PC-9 (cell line): ENCODE results near the gene ZNF154. TPM values are rescaled to one million over a fixed set of nuclear protein-coding genes. Genes with fewer than 3 reads are reported as not detected.

Experiments
- BruUV-seq: library from RNA; stranded (reverse); fragments of 400-500 nt; replicated peaks from 2 replicates; lab custom pipeline; 2021; lab: Mats Ljungman, UMichigan
- CTCF ChIA-PET: fragments of 300-600 bp; sonication (Branson Sonifier 250); formaldehyde crosslinking; loops from one replicate; lab custom pipeline; 2022; ENCODE audit warnings: antibody characterized with exemption; lab: Charles Lee
- POLR2A ChIA-PET: fragments of 300-600 bp; sonication (Branson Sonifier 250); formaldehyde crosslinking; loops from one replicate; lab custom pipeline; 2022; ENCODE audit warnings: antibody characterized with exemption; ENCODE audit not compliant: unreplicated experiment; lab: Charles Lee
- DNase-seq, 2 experiments: peaks; one replicate each; pipeline versions ENCODE4 v3.0.0 to v3.0.0-alpha.2; 2015 to 2022; ENCODE audit warnings: mixed read lengths in 1 of 2
- H2AFZ ChIP-seq: fragments of 200-600 bp; sonication (generic); 2 replicates; pipeline ENCODE4 v1.8.1; 2017; ENCODE audit warnings: antibody characterized with exemption
- H3F3A ChIP-seq: fragments of 200-600 bp; sonication (generic); 2 replicates; pipeline ENCODE4 v1.8.1; 2017; ENCODE audit warnings: antibody characterized with exemption, mild to moderate bottlenecking, low read depth; ENCODE audit not compliant: insufficient read depth
- H3K27ac ChIP-seq: fragments of 200-600 bp; sonication (generic); 2 replicates; pipeline ENCODE4 v1.6.1; 2016; ENCODE audit warnings: mixed run types
- H3K27me3 ChIP-seq: fragments of 200-600 bp; sonication (generic); 2 replicates; pipeline ENCODE4 v1.6.1; 2016; ENCODE audit warnings: low read depth, mixed run types; ENCODE audit not compliant: insufficient read depth
- H3K36me3 ChIP-seq: fragments of 200-600 bp; sonication (generic); 2 replicates; pipeline ENCODE4 v1.6.1; 2016; ENCODE audit warnings: low read depth, mixed run types
- H3K4me1 ChIP-seq: fragments of 200-600 bp; sonication (generic); replicated peaks from 2 replicates; pipeline ENCODE4 v1.6.1; 2016; ENCODE audit warnings: mixed run types; ENCODE audit not compliant: insufficient read depth
- H3K4me2 ChIP-seq: fragments of 200-600 bp; sonication (generic); 2 replicates; pipeline ENCODE4 v1.6.1; 2017; ENCODE audit warnings: mixed run types
- H3K4me3 ChIP-seq: fragments of 200-600 bp; sonication (generic); 2 replicates; pipeline ENCODE4 v1.6.1; 2016; ENCODE audit warnings: mixed run types
- H3K79me2 ChIP-seq: fragments of 200-600 bp; sonication (generic); 2 replicates; pipeline ENCODE4 v1.6.1; 2017; ENCODE audit warnings: low read depth, mixed run types
- H3K9me2 ChIP-seq: fragments of 200-600 bp; sonication (generic); 2 replicates; pipeline ENCODE4 v1.8.1; 2017; ENCODE audit warnings: mild to moderate bottlenecking; ENCODE audit not compliant: insufficient read depth
- H3K9me3 ChIP-seq: fragments of 200-600 bp; sonication (generic); 2 replicates; pipeline ENCODE4 v1.8.1; 2016; ENCODE audit warnings: low read depth; ENCODE audit not compliant: insufficient read depth
- H4K20me1 ChIP-seq: fragments of 200-600 bp; sonication (generic); 2 replicates; pipeline ENCODE4 v1.8.1; 2017; ENCODE audit not compliant: insufficient read depth
- EZH2 ChIP-seq: fragments of 200-600 bp; sonication (generic); IDR thresholded peaks from 2 replicates; pipeline ENCODE4 v1.8.0; 2017; ENCODE audit warnings: antibody characterized with exemption, low read depth
- intact Hi-C: fragments of 100-400 bp; cut with micrococcal nuclease; formaldehyde crosslinking; loops from one replicate; pipeline ENCODE4 v1.10.0; 2022; ENCODE audit not compliant: unreplicated experiment
- total RNA-seq: library from RNA; stranded (reverse); gene quantifications from 2 replicates; pipeline ENCODE4 v1.2.3, GENCODE V29; 2021
- TF ChIP-seq, protein P1 (sequence below): fragments of 200-600 bp; sonication (generic); conservative IDR thresholded peaks from 2 replicates; pipeline ENCODE4 v1.6.1; 2017; ENCODE audit warnings: mixed run types, antibody characterized with exemption, mild to moderate bottlenecking, moderate library complexity

ZNF154 gene
- total RNA-seq, 1 experiment from 2014 or later: 0.17 TPM

DNA sequence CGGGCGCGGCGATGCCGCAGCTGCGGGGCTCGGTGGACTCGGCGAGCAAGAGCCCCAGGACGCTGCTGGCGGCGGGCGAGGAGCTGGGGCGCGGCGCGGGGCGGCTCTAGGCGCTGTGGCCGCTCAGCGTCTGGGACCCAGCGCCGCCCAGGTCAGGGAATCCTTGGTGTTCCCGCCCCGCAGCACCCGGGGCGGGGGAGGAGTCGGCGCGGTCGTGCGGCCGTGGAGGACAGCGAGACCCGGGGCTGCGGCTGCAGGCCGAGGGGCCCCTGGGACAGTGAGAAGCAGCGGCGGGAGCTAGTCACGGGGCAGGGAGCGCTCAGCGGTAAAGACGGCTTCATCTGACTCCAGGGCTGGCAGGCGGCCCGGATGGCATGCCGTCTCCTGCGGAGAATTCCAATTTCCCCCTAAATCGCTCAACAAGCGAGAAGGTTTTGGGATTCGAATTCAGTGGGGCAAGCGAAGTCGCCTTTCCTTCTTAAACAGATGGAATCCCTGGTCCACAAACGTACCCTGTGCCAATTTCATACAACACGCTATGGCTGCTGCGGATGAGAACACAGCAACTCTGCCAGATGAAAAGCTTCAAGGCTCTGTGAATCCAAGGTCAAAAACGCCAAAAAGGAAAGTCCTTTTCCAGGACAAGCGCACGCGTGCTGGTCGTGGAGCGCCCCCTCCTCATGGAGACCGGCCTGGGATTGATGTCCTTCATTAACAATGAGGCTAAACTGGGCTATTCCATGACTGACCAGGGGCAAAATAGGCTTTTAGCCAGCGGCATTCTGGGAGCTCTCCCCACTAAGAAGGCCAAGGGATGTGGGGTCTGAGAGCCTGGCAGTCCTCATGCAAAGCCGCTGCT lies 44.5 kb downstream of the ZNF154 start:
- H4K20me1 ChIP-seq: no peaks in the 10 kb centered on the region

GRCh38 chr19:57656346-57656745 lies 52.7 kb downstream of the ZNF154 start:
- Histone ChIP-seq H2AFZ (no peak overlapping the region), H4K20me1 (no peaks in the 10 kb centered on the region), H3K9me2 (no peaks in the 10 kb centered on the region), H3K4me2 (no peak overlapping the region), H3F3A (no peaks in the 10 kb centered on the region), H3K79me2 (no peaks in the 10 kb centered on the region), H3K36me3 (no peaks in the 10 kb centered on the region), H3K4me1 (peaks cover 13% of the 10 kb centered on the region), H3K27ac (no peak overlapping the region), H3K27me3 (peaks cover 13% of the 10 kb centered on the region; the same call in 1 of the 2 replicates), H3K4me3 (no peak overlapping the region), H3K9me3 (0 out of 2 replicates have a peak, but pooled peaks cover 4% of the 10 kb centered on the region)
- ChIA-PET POLR2A (no interaction called here), CTCF (no interaction called here)
- TF ChIP-seq EZH2: no peak
- TF ChIP-seq, protein P1, sequence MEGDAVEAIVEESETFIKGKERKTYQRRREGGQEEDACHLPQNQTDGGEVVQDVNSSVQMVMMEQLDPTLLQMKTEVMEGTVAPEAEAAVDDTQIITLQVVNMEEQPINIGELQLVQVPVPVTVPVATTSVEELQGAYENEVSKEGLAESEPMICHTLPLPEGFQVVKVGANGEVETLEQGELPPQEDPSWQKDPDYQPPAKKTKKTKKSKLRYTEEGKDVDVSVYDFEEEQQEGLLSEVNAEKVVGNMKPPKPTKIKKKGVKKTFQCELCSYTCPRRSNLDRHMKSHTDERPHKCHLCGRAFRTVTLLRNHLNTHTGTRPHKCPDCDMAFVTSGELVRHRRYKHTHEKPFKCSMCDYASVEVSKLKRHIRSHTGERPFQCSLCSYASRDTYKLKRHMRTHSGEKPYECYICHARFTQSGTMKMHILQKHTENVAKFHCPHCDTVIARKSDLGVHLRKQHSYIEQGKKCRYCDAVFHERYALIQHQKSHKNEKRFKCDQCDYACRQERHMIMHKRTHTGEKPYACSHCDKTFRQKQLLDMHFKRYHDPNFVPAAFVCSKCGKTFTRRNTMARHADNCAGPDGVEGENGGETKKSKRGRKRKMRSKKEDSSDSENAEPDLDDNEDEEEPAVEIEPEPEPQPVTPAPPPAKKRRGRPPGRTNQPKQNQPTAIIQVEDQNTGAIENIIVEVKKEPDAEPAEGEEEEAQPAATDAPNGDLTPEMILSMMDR: no peak
- intact Hi-C loops: no loop called here
- BruUV-seq: no TSS peak
- no peak for DNase-seq

More for the DNA sequence above, 44.5 kb downstream of the ZNF154 start:
- ChIA-PET CTCF (no interaction called here), POLR2A (interaction anchor here (0.5 to 0.7 kb wide), 5 partner anchors 8 to 464 kb away, joined by 3 to 35 read pairs (median 5); no protein-coding TSS in a partner anchor)
- Histone ChIP-seq H2AFZ (peak overlapping the region; percentile 89), H3K27ac (no peak overlapping the region), H3K4me1 (peaks cover 7% of the 10 kb centered on the region), H3K9me2 (no peaks in the 10 kb centered on the region), H3K9me3 (no peaks in the 10 kb centered on the region), H3K36me3 (no peaks in the 10 kb centered on the region), H3K4me2 (peak overlapping the region; percentile 98), H3F3A (0 out of 2 replicates have a peak, but pooled peaks cover 8% of the 10 kb centered on the region), H3K27me3 (peaks cover 46% of the 10 kb centered on the region), H3K4me3 (peak overlapping the region; percentile 70), H3K79me2 (no peaks in the 10 kb centered on the region)
- TF ChIP-seq, protein P1: no peak
- TF ChIP-seq EZH2: no peak
- peak; percentile 38 to 49 for DNase-seq
- no TSS peak for BruUV-seq
- intact Hi-C loops: no loop called here

- no TSS peak for BruUV-seq
- ChIA-PET CTCF (no interaction called here), POLR2A (no interaction called here)
- intact Hi-C loops: no loop called here
- 0 out of 2 replicates have a peak, but pooled peaks cover 4% of the 10 kb centered on the region for H3K9me3 ChIP-seq
- H3K36me3 ChIP-seq: no peaks in the 10 kb centered on the region
- H3K4me1 ChIP-seq: peaks cover 21% of the 10 kb centered on the region
- no peak for DNase-seq
- no peak overlapping the region for H3K4me3 ChIP-seq
- H4K20me1 ChIP-seq: no peaks in the 10 kb centered on the region
- no peaks in the 10 kb centered on the region for H3K9me2 ChIP-seq
- H3K4me2 ChIP-seq: no peak overlapping the region
- no peak overlapping the region for H2AFZ ChIP-seq
- TF ChIP-seq EZH2: no peak
- TF ChIP-seq, protein P1: no peak
- H3K79me2 ChIP-seq: no peaks in the 10 kb centered on the region
- no peaks in the 10 kb centered on the region for H3F3A ChIP-seq
- H3K27ac ChIP-seq: no peak overlapping the region
- H3K27me3 ChIP-seq: peaks cover 11% of the 10 kb centered on the region; the same call in 1 of the 2 replicates
Measured at GRCh38 chr19:57655443-57655842, 53.6 kb downstream of the ZNF154 start.
